ENCODE measurements around the gene GCLC.
A peak's percentile ranks its signal among the peaks of the same experiment; 100 is the strongest.
"Not testable (repeated sequence)": the region's sequence is repeated elsewhere in the genome, so short reads cannot be mapped to it uniquely, and the experiment has no call there.

Gene GCLC

GRCh38 chr6:53565886-53566285 is 21.0 kb upstream of the GCLC start:
- no peak overlapping the region for H3K9ac ChIP-seq (ENCODE audit: low read length)
- H3K27ac ChIP-seq (ENCODE audit: low read depth, low read length): no peak overlapping the region
- no peaks in the 10 kb centered on the region for H4K20me1 ChIP-seq (ENCODE audit: low read depth, low read length)
- H3K9me3 ChIP-seq (ENCODE audit: insufficient read depth, low read length): peaks cover 13% of the 10 kb centered on the region; the same call in 1 of the 2 replicates
- H3F3A ChIP-seq (ENCODE audit: insufficient read depth): no peaks in the 10 kb centered on the region
- no peak overlapping the region for H3K4me3 ChIP-seq (ENCODE audit: insufficient read depth, low read length, poor library complexity, severe bottlenecking)
- peaks cover 2% of the 10 kb centered on the region; the same call in 1 of the 2 replicates for H3K27me3 ChIP-seq (ENCODE audit: low read length)
- H3K36me3 ChIP-seq (ENCODE audit: low read length): 0 out of 2 replicates have a peak, but pooled peaks cover 8% of the 10 kb centered on the region
- TF ChIP-seq EZH2phosphoT487 (conservative IDR thresholded peaks at IDR 0.05; ENCODE audit: low read length) (no peak), CTCF (IDR thresholded peaks at IDR 0.05; ENCODE audit: insufficient read depth, low read length, poor library complexity, severe bottlenecking) (no peak)
- no peaks in the 10 kb centered on the region for H3K79me2 ChIP-seq (ENCODE audit: insufficient read depth, low read length)
- H3K4me2 ChIP-seq (ENCODE audit: low read depth, low read length, poor library complexity, severe bottlenecking): no peak overlapping the region
- H3K9me2 ChIP-seq (replicated peaks; ENCODE audit: insufficient read depth, low read length): no peaks in the 10 kb centered on the region
- no peak overlapping the region for H2AFZ ChIP-seq (ENCODE audit: low read depth, low read length, severe bottlenecking)

- Histone ChIP-seq H3K4me3 (ENCODE audit: insufficient read depth, low read length, poor library complexity, severe bottlenecking) (no peak overlapping the region), H3K79me2 (ENCODE audit: insufficient read depth, low read length) (no peaks in the 10 kb centered on the region), H3K9ac (ENCODE audit: low read length) (no peak overlapping the region), H4K20me1 (ENCODE audit: low read depth, low read length) (no peaks in the 10 kb centered on the region), H3F3A (ENCODE audit: insufficient read depth) (no peaks in the 10 kb centered on the region), H2AFZ (ENCODE audit: low read depth, low read length, severe bottlenecking) (no peak overlapping the region), H3K9me2 (replicated peaks; ENCODE audit: insufficient read depth, low read length) (no peaks in the 10 kb centered on the region), H3K36me3 (ENCODE audit: low read length) (peaks cover 8% of the 10 kb centered on the region; the same call in 1 of the 2 replicates), H3K27me3 (ENCODE audit: low read length) (peaks cover 2% of the 10 kb centered on the region; the same call in 1 of the 2 replicates), H3K4me2 (ENCODE audit: low read depth, low read length, poor library complexity, severe bottlenecking) (no peak overlapping the region), H3K27ac (ENCODE audit: low read depth, low read length) (no peak overlapping the region), H3K9me3 (ENCODE audit: insufficient read depth, low read length) (peaks cover 24% of the 10 kb centered on the region; the same call in 1 of the 2 replicates)
- no peak for TF ChIP-seq CTCF (IDR thresholded peaks at IDR 0.05; ENCODE audit: insufficient read depth, low read length, poor library complexity, severe bottlenecking)
- no peak for TF ChIP-seq EZH2phosphoT487 (conservative IDR thresholded peaks at IDR 0.05; ENCODE audit: low read length)
Observed at GRCh38 chr6:53564401-53565065, 19.6 kb upstream of the GCLC start.

GRCh38 chr6:53556986-53557715 is 12.2 kb upstream of the GCLC start:
- Histone ChIP-seq H3K27ac (ENCODE audit: low read depth, low read length) (no peak overlapping the region), H3K4me2 (ENCODE audit: low read depth, low read length, poor library complexity, severe bottlenecking) (no peak overlapping the region), H3K36me3 (ENCODE audit: low read length) (peaks cover 8% of the 10 kb centered on the region; the same call in 1 of the 2 replicates), H3K79me2 (ENCODE audit: insufficient read depth, low read length) (no peaks in the 10 kb centered on the region), H4K20me1 (ENCODE audit: low read depth, low read length) (no peaks in the 10 kb centered on the region), H3K9ac (ENCODE audit: low read length) (no peak overlapping the region), H3K9me3 (ENCODE audit: insufficient read depth, low read length) (peaks cover 68% of the 10 kb centered on the region; the same call in 1 of the 2 replicates), H2AFZ (ENCODE audit: low read depth, low read length, severe bottlenecking) (no peak overlapping the region), H3K27me3 (ENCODE audit: low read length) (peaks cover 2% of the 10 kb centered on the region; the same call in 1 of the 2 replicates), H3K9me2 (replicated peaks; ENCODE audit: insufficient read depth, low read length) (no peaks in the 10 kb centered on the region), H3K4me3 (ENCODE audit: insufficient read depth, low read length, poor library complexity, severe bottlenecking) (no peak overlapping the region), H3F3A (ENCODE audit: insufficient read depth) (no peaks in the 10 kb centered on the region)
- no peak for TF ChIP-seq CTCF (IDR thresholded peaks at IDR 0.05; ENCODE audit: insufficient read depth, low read length, poor library complexity, severe bottlenecking)
- TF ChIP-seq EZH2phosphoT487 (conservative IDR thresholded peaks at IDR 0.05; ENCODE audit: low read length): no peak

- not testable (repeated sequence) for H3F3A ChIP-seq (ENCODE audit: insufficient read depth); H3K79me2 ChIP-seq (ENCODE audit: insufficient read depth, low read length); H3K36me3 ChIP-seq (ENCODE audit: low read length); H3K9me2 ChIP-seq (replicated peaks; ENCODE audit: insufficient read depth, low read length); H4K20me1 ChIP-seq (ENCODE audit: low read depth, low read length); H3K4me3 ChIP-seq (ENCODE audit: insufficient read depth, low read length, poor library complexity, severe bottlenecking); H3K4me2 ChIP-seq (ENCODE audit: low read depth, low read length, poor library complexity, severe bottlenecking); H3K27me3 ChIP-seq (ENCODE audit: low read length); H3K9ac ChIP-seq (ENCODE audit: low read length); H3K27ac ChIP-seq (ENCODE audit: low read depth, low read length); H2AFZ ChIP-seq (ENCODE audit: low read depth, low read length, severe bottlenecking)
- peaks cover 39% of the 10 kb centered on the region; the same call in 1 of the 2 replicates for H3K9me3 ChIP-seq (ENCODE audit: insufficient read depth, low read length)
Observed at GRCh38 chr6:53553600-53553999, 8.7 kb upstream of the GCLC start.

GRCh38 chr6:53551681-53552080 is 6.8 kb upstream of the GCLC start:
- not testable (repeated sequence) for H3K36me3 ChIP-seq (ENCODE audit: low read length); H3K27ac ChIP-seq (ENCODE audit: low read depth, low read length); H4K20me1 ChIP-seq (ENCODE audit: low read depth, low read length); H3K4me3 ChIP-seq (ENCODE audit: insufficient read depth, low read length, poor library complexity, severe bottlenecking); H3K4me2 ChIP-seq (ENCODE audit: low read depth, low read length, poor library complexity, severe bottlenecking); H3K9ac ChIP-seq (ENCODE audit: low read length); H3K79me2 ChIP-seq (ENCODE audit: insufficient read depth, low read length); H3K27me3 ChIP-seq (ENCODE audit: low read length); H3K9me2 ChIP-seq (replicated peaks; ENCODE audit: insufficient read depth, low read length)
- H3F3A ChIP-seq (ENCODE audit: insufficient read depth): peaks cover 12% of the 10 kb centered on the region
- H2AFZ ChIP-seq (ENCODE audit: low read depth, low read length, severe bottlenecking): peak overlapping the region; percentile 13
- peaks cover 22% of the 10 kb centered on the region; the same call in 1 of the 2 replicates for H3K9me3 ChIP-seq (ENCODE audit: insufficient read depth, low read length)
